ENCODE measurements around the gene MGAT5B. TPM values are rescaled to one million over a fixed set of nuclear protein-coding genes. Genes with fewer than 3 reads are reported as not detected.

Gene MGAT5B
- total RNA-seq, 2 donors from 2014 or later, result 0.05 to 0.27 TPM

DNA sequence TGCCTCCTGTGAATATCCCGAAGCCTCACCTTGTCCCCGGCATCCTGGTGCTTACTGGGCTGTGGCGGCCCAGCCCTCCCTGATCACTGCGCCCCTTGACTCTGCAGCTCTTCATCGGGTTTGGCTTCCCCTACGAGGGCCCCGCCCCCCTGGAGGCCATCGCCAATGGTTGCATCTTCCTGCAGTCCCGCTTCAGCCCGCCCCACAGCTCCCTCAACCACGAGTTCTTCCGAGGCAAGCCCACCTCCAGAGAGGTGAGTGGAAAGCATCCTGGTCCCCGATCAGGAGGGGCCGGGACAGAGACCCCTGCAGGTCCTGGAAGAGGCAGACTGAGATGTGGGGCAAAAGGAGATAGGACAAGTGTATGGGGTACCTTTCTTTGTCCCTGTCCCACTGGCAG lies 72.1 kb downstream of the MGAT5B start:
- no peak for TF ChIP-seq CTCF (IDR thresholded peaks at IDR 0.05)
- DNase-seq, result no peak
- no peaks in the 10 kb centered on the region for H3K27me3 ChIP-seq
- no peak overlapping the region for H3K27ac ChIP-seq
- H3K4me1 ChIP-seq, result no peaks in the 10 kb centered on the region
- no peaks in the 10 kb centered on the region for H3K9me3 ChIP-seq
- no peak overlapping the region for H3K4me3 ChIP-seq
- no peaks in the 10 kb centered on the region for H3K36me3 ChIP-seq
- no peak overlapping the region for H3K9ac ChIP-seq (ENCODE audit: low read depth in 2 of 2, low read length in 2 of 2)
- intact Hi-C loops (cut with DNase I), result no loop called here

DNA sequence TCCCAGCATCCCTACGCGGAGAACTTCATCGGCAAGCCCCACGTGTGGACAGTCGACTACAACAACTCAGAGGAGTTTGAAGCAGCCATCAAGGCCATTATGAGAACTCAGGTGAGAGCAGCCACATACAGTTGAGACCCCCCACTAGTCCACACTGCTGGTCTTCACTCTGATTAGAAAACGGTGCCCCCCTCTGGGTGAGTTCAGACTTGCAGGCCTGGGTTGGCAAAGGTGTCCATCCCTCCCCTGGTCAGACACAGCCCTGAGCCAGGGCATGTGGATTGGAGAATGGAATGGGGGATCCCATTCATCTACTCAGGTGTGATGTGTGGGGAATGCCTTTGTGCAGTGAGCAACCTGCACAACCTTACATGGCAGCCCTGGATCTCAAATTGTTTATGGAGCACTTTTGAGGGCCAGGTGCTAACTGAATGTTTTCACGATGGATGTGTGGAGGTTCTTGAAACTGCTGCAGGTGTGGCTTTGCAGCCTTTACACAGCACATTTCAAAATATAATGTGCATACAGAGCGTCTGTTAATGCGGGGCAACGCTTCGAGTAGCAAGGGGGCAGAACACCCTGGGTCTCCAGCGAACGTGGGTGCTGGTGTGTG lies 72.6 kb downstream of the MGAT5B start:
- intact Hi-C loops (cut with DNase I), result no loop called here
- H3K27me3 ChIP-seq, result no peaks in the 10 kb centered on the region
- no peak overlapping the region for H3K27ac ChIP-seq
- H3K36me3 ChIP-seq, result no peaks in the 10 kb centered on the region
- H3K4me1 ChIP-seq, result no peaks in the 10 kb centered on the region
- no peak overlapping the region for H3K4me3 ChIP-seq
- no peak for TF ChIP-seq CTCF (IDR thresholded peaks at IDR 0.05)
- H3K9me3 ChIP-seq, result no peaks in the 10 kb centered on the region
- H3K9ac ChIP-seq (ENCODE audit: low read depth in 2 of 2, low read length in 2 of 2), result no peak overlapping the region
- no peak for DNase-seq

DNA sequence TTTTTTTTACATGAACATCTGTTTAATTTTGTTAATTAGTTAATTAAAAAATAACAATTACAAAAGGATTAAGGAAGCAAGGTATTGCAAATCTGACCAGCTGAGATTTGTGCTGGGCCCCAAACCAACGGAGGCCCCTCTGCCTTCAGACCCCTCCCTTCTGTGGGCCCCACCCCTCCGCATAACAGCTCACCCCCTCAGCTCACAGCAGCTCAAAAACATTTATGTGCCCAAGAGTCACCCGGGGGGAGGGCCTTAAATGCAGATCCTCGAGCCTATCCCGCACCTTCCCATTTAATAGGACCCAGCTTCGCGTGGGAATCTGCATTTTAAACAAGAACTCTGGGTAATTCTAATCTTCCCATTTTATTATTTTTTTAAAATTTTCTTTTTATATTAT lies 75.0 kb downstream of the MGAT5B start:
- no peak for DNase-seq
- no peaks in the 10 kb centered on the region for H3K4me1 ChIP-seq
- H3K27ac ChIP-seq, result no peak overlapping the region
- no peak overlapping the region for H3K9ac ChIP-seq (ENCODE audit: low read depth in 2 of 2, low read length in 2 of 2)
- H3K36me3 ChIP-seq, result no peaks in the 10 kb centered on the region
- H3K27me3 ChIP-seq, result no peaks in the 10 kb centered on the region
- H3K4me3 ChIP-seq, result no peak overlapping the region
- no peaks in the 10 kb centered on the region for H3K9me3 ChIP-seq
- no peak for TF ChIP-seq CTCF (IDR thresholded peaks at IDR 0.05)
- intact Hi-C loops (cut with DNase I), result no loop called here

DNA sequence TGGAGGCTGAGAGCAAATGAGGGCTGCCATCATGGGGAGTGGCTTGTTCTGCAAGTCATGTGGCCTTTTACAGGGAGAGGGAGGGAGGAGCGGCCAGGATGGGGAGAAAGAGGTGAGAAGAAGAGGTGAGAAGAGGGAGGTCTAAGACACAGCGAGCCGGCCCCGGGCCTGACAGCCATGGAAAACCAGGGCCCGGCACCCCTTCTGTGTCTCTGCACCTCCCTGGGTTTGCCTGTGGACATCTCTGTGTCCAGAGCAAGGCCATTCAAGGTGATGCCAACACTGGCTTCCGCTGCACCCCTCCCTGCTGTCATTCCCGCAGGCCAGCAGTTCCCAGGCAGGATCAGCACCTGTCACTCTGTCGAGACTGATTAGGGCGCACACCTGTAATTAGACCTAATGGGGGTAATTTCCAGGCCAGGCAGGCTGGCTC lies 75.6 kb downstream of the MGAT5B start:
- no peak for DNase-seq
- no peaks in the 10 kb centered on the region for H3K27me3 ChIP-seq
- no peak for TF ChIP-seq CTCF (IDR thresholded peaks at IDR 0.05)
- H3K9ac ChIP-seq (ENCODE audit: low read depth in 2 of 2, low read length in 2 of 2), result no peak overlapping the region
- no peak overlapping the region for H3K4me3 ChIP-seq
- H3K4me1 ChIP-seq, result no peaks in the 10 kb centered on the region
- no peak overlapping the region for H3K27ac ChIP-seq
- H3K36me3 ChIP-seq, result no peaks in the 10 kb centered on the region
- H3K9me3 ChIP-seq, result no peaks in the 10 kb centered on the region
- intact Hi-C loops (cut with DNase I), result no loop called here

GRCh38 chr17:76944477-76944876 lies 76.3 kb downstream of the MGAT5B start:
- intact Hi-C loops (cut with DNase I), result no loop called here
- TF ChIP-seq CTCF (IDR thresholded peaks at IDR 0.05), result no peak
- DNase-seq, result no peak
- Histone ChIP-seq H3K4me1 (no peaks in the 10 kb centered on the region), H3K4me3 (no peak overlapping the region), H3K9ac (ENCODE audit: low read depth in 2 of 2, low read length in 2 of 2) (no peak overlapping the region), H3K27me3 (no peaks in the 10 kb centered on the region), H3K36me3 (no peaks in the 10 kb centered on the region), H3K9me3 (no peaks in the 10 kb centered on the region), H3K27ac (no peak overlapping the region)

All from colonic mucosa (tissue), 4 donors.